Measurements from ENCODE around the gene LRIG2.
A peak's percentile ranks its signal among the peaks of the same experiment; 100 is the strongest.
"Not testable (repeated sequence)": the region's sequence is repeated elsewhere in the genome, so short reads cannot be mapped to it uniquely, and the experiment has no call there.

Gene LRIG2

GRCh38 chr1:113058941-113059706 is 13.9 kb upstream of the LRIG2 start:
- no peak for DNase-seq (ENCODE audit: low read depth)

GRCh38 chr1:113063456-113063855 is 9.5 kb upstream of the LRIG2 start:
- not testable (repeated sequence) for DNase-seq (ENCODE audit: low read depth)

- no peak for DNase-seq (ENCODE audit: low read depth)
These were observed 749 bp upstream of the LRIG2 start for GRCh38 chr1:113072141-113072756.

- DNase-seq (ENCODE audit: low read depth): peak; percentile 26
These were observed 517 bp downstream of the LRIG2 start for GRCh38 chr1:113073479-113073950.

- no peak for DNase-seq (ENCODE audit: low read depth)
These were observed 1.2 kb downstream of the LRIG2 start for GRCh38 chr1:113074237-113074636.

GRCh38 chr1:113077978-113078377 is 5.0 kb downstream of the LRIG2 start:
- not testable (repeated sequence) for DNase-seq (ENCODE audit: low read depth)

GRCh38 chr1:113086541-113086940 is 13.5 kb downstream of the LRIG2 start:
- no peak for DNase-seq (ENCODE audit: low read depth)

- no peak for DNase-seq (ENCODE audit: low read depth)
These were observed 16.0 kb downstream of the LRIG2 start for GRCh38 chr1:113088972-113089371.

- DNase-seq (ENCODE audit: low read depth): no peak
These were observed 17.1 kb downstream of the LRIG2 start for GRCh38 chr1:113090051-113090450.

GRCh38 chr1:113091988-113092594 is 19.1 kb downstream of the LRIG2 start:
- DNase-seq (ENCODE audit: low read depth): no peak

GRCh38 chr1:113094506-113094905 is 21.5 kb downstream of the LRIG2 start:
- no peak for DNase-seq (ENCODE audit: low read depth)

- DNase-seq (ENCODE audit: low read depth): no peak
These were observed 22.9 kb downstream of the LRIG2 start for GRCh38 chr1:113095790-113096455.

GRCh38 chr1:113096493-113096892 is 23.5 kb downstream of the LRIG2 start:
- no peak for DNase-seq (ENCODE audit: low read depth)

- no peak for DNase-seq (ENCODE audit: low read depth)
These were observed 28.6 kb downstream of the LRIG2 start for GRCh38 chr1:113101588-113101987.

- no peak for DNase-seq (ENCODE audit: low read depth)
These were observed 30.1 kb downstream of the LRIG2 start for GRCh38 chr1:113103048-113103447.

GRCh38 chr1:113103977-113104376 is 31.0 kb downstream of the LRIG2 start:
- DNase-seq (ENCODE audit: low read depth): no peak

GRCh38 chr1:113106910-113107309 is 33.9 kb downstream of the LRIG2 start:
- no peak for DNase-seq (ENCODE audit: low read depth)

GRCh38 chr1:113109908-113110554 is 37.0 kb downstream of the LRIG2 start:
- DNase-seq (ENCODE audit: low read depth): peak; percentile 82

GRCh38 chr1:113118266-113118665 is 45.3 kb downstream of the LRIG2 start:
- DNase-seq (ENCODE audit: low read depth): no peak

- no peak for DNase-seq (ENCODE audit: low read depth)
These were observed 50.7 kb downstream of the LRIG2 start for GRCh38 chr1:113123737-113124136.

- DNase-seq (ENCODE audit: low read depth): no peak
These were observed 51.4 kb downstream of the LRIG2 start for GRCh38 chr1:113124366-113124765.

GRCh38 chr1:113125517-113125916 is 52.5 kb downstream of the LRIG2 start:
- no peak for DNase-seq (ENCODE audit: low read depth)

All from fibroblast of the conjunctiva (primary cell).